GM12875 (cell line): ENCODE data around the gene SAC3D1.

ENCODE experiments used
- H3K4me3 ChIP-seq: one replicate; pipeline ENCODE4 v1.5.1; 2011; ENCODE audit warnings: low read depth, low read length, control low read depth
- CTCF ChIP-seq: IDR thresholded peaks from 2 replicates; pipeline ENCODE4 v1.5.1; 2011; ENCODE audit warnings: low read depth, mild to moderate bottlenecking, control low read depth, inconsistent platforms, low read length, moderate library complexity, borderline replicate concordance; ENCODE audit not compliant: insufficient read depth

The SAC3D1 gene

DNA sequence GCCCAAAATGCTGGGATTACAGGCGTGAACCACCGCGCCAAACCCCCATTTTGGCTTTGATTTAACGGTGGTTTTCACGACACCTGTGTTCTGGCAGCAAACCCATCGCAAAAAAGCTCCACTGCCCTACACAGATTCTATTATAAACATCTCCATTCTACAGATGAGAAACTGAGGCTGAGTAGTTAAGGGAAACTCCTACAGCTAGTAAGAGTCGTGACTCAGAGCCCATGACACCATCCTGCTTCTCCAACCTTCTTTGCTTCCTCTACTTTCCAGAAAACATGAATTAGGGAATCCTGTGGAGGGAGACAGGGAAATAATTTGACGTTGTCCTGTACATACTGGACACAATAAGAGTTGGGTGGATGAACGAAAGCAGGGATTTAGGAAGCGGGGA lies 14.2 kb upstream of the SAC3D1 start:
- H3K4me3 ChIP-seq: peak overlapping the region; percentile 52
- TF ChIP-seq CTCF: no peak

DNA sequence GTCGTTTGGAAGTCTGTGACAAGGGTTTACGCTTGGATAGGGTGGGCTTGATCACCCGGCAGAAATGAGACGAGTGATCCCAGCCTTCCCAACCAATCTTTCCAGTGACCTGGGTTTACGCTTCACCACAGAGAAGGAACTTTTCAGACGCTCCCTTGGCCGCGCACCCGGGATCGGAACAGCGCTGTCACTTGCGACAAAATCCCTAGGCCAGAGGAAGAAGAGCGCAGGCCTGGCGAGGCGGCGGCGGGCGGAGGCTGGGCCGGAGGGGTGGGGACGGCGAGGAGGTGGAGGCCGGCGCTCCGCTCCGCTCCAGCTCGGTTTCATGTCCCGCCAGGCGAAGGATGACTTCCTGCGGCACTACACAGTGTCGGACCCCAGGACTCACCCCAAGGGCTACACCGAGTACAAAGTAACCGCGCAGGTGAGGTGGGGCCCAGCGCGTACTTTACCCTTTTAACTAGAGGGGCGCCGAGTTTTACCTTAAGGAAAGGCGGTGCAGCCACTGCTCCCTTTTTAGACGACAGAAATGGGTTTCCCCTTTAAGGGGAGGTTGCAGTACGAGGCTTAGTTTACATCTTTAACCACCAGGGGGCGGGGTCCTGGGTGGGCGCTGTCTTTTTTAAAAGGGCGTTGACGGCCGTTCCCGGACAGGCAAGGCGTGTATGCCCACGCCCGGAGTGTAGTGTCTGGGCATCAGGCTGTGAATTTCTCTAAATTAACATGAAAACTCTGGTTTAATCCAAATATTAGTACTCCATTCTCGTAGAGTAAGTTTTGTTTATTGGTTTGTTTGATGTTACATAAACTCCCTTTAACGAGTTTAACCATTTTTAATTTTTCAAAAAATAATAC lies 13.6 kb upstream of the SAC3D1 start, which contains the start of gene SNX15:
SNX15 (plus strand) TSS at position 227 of the 855 bp plus-strand sequence; CDS start at position 326, 99 bp downstream.
- no peak; the same call in 1 of the 2 replicates for TF ChIP-seq CTCF

DNA sequence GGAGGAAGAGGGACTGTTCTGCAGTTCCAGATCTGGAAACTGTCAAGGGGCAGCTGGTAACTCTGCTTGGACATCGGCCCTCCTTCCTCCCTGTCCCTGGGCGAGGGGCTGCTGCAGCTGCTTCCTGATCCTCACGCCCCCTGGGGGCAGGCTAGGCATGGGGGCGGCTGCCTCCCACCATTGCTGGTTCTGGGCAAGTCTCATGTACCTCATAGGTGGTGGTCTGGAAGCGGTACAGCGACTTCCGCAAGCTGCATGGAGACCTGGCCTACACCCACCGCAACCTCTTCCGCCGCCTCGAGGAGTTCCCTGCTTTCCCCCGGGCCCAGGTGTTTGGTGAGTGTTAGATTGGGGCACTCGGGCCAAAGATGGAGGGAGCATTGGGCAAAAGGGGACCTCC lies 8.8 kb upstream of the SAC3D1 start:
- TF ChIP-seq CTCF: no peak
- H3K4me3 ChIP-seq: no peak overlapping the region

More for the DNA sequence above, 13.6 kb upstream of the SAC3D1 start, which contains the start of gene SNX15:
- peak within 1 kb of the TSS; percentile 52 for H3K4me3 ChIP-seq

DNA sequence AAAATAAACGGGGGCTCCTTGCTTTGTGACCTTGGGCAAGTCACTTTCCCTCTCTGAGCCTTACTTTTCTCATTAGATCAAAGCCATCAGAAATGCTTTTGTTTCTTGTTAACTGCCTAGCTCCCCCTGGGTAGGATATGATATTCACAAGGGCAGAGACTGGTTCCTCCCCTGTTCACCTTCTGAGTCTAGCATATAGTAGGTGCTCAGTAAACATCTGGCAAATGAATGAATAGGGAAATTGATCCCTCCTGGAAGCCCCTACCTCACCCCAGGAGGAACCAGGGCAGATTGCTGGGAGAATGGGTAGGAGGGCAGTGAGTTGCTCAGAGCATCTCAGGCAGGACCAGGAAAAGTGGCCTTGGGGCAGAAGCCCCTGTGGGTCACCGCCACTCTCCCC lies 6.6 kb upstream of the SAC3D1 start:
- H3K4me3 ChIP-seq: no peak overlapping the region
- TF ChIP-seq CTCF: no peak

- no peak for TF ChIP-seq CTCF
- no peak overlapping the region for H3K4me3 ChIP-seq
Observed at GRCh38 chr11:65035579-65035978, 5.4 kb upstream of the SAC3D1 start.

- H3K4me3 ChIP-seq: no peak overlapping the region
- no peak for TF ChIP-seq CTCF
Observed at GRCh38 chr11:65036931-65037330, 4.1 kb upstream of the SAC3D1 start.

- no peak for TF ChIP-seq CTCF
- H3K4me3 ChIP-seq: peak overlapping the region; percentile 89
Observed at GRCh38 chr11:65040520-65040846, 527 bp upstream of the SAC3D1 start.
